ENCODE data around the gene UQCC2.

DNA sequence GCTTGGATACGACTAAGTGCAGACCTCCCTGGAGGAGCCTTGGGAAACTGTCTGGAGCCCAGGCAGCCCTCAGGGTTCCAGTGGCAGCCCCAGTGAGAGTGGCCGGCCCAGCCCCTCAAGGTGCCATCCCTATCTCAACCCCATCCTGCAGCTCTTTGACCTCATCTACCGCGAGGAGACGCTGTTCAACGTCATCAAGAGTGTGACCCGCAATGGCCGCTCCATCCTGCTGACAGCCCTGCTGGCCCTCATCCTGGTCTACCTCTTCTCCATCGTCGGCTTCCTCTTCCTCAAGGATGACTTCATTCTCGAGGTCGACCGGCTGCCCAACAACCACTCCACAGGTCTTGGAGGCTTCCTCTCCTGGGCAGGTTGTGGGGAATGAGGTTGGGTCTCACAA lies 20.7 kb downstream of the UQCC2 start:
- no peak for TF ChIP-seq POLR2A (IDR thresholded peaks at IDR 0.05; ENCODE audit: low read depth, low read length)
- TF ChIP-seq TAF1 (IDR thresholded peaks at IDR 0.05; ENCODE audit: borderline replicate concordance, low read depth, low read length), result no peak
